ENCODE measurements around the gene ACSM4. TPM values are rescaled to one million over a fixed set of nuclear protein-coding genes. Genes with fewer than 3 reads are reported as not detected.
"Not testable (repeated sequence)": the region's sequence is repeated elsewhere in the genome, so short reads cannot be mapped to it uniquely, and the experiment has no call there.

ACSM4 gene
- total and polyA plus RNA-seq, 4 donors, result 0.12 TPM; not detected in 3

DNA sequence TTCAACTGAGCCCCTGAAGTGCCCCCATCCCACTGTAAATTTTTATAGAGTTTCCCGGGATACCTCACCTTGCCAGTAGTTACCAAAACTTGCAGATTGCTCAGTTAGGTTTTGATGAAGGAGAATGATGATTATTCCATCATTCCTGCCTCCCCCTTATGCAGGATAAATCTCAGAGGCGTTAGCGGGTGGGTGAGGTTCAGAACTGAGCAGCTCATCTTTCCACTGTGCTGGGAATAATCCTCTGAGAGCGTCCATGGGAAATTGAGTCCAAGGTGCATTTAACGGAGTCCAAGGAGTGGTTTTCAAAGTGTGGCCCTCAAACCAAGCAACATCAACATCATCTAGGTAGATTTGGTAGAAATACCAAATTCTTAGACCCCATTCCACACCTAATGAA, 18.7 kb downstream of the ACSM4 start:
- no peak overlapping the region for H3K4me3 ChIP-seq (ENCODE audit: low read depth, low read length)
- no peaks in the 10 kb centered on the region for H3K36me3 ChIP-seq (ENCODE audit: control insufficient read depth, insufficient read depth, low read length)
- H3K27ac ChIP-seq (ENCODE audit: low read depth, low read length), result no peak overlapping the region
- no peaks in the 10 kb centered on the region for H3K9me3 ChIP-seq (ENCODE audit: control insufficient read depth, insufficient read depth, low read length)
- no peaks in the 10 kb centered on the region for H3K27me3 ChIP-seq (ENCODE audit: control insufficient read depth, insufficient read depth, low read length)
- WGBS (ENCODE audit: insufficient coverage), result 57% methylated on average over 2 of the region's 5 CpGs
- H3K4me1 ChIP-seq (ENCODE audit: control insufficient read depth, insufficient read depth, low read length), result no peaks in the 10 kb centered on the region
- no peak for DNase-seq (ENCODE audit: low read depth in 4 of 6, low spot score in 6 of 6)

DNA sequence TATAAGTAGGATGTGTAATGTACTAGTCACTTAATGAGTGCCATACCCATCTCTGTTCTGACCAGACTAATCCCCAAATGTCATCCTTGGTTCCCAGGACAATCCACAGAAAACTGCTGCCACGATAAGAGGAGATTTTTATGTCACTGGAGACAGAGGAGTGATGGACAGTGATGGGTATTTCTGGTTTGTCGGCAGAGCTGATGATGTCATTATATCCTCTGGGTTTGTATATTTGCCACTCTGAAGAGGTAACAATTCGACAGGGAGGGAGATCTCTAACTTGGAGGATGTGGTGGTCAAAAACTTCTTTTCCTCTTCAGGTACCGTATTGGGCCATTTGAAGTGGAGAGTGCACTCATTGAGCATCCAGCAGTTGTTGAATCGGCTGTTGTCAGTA, 20.3 kb downstream of the ACSM4 start:
- Histone ChIP-seq H3K4me1 (ENCODE audit: control insufficient read depth, insufficient read depth, low read length) (no peaks in the 10 kb centered on the region), H3K27me3 (ENCODE audit: control insufficient read depth, insufficient read depth, low read length) (no peaks in the 10 kb centered on the region), H3K4me3 (ENCODE audit: low read depth, low read length) (no peak overlapping the region), H3K27ac (ENCODE audit: low read depth, low read length) (no peak overlapping the region), H3K9me3 (ENCODE audit: control insufficient read depth, insufficient read depth, low read length) (no peaks in the 10 kb centered on the region), H3K36me3 (ENCODE audit: control insufficient read depth, insufficient read depth, low read length) (no peaks in the 10 kb centered on the region)
- 70% methylated on average over 4 of the region's 5 CpGs for WGBS (ENCODE audit: insufficient coverage)
- no peak for DNase-seq (ENCODE audit: low read depth in 4 of 6, low spot score in 6 of 6)

DNA sequence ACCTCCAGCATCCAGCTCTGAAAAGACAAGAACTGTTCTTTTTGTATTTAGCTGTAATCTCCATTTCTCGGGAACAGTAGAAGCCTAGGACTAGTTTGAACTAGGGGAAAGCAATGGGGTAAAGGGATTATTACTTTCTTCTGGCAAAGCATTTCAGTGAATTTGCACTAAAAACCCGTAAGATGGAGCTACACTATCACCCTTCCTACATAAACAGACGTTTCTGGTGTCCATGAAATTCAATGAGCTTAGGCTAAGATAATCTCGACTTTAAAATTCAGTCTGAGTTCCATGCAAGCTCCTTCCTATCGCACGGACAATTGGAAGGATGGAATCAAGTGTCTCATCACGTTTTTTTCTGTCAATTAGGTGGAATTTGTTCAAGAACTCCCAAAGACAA, 24.0 kb downstream of the ACSM4 start:
- whole genome bisulfite sequencing (ENCODE audit: insufficient coverage), result 84% methylated on average over 5 of the region's 7 CpGs
- no peaks in the 10 kb centered on the region for H3K36me3 ChIP-seq (ENCODE audit: control insufficient read depth, insufficient read depth, low read length)
- H3K9me3 ChIP-seq (ENCODE audit: control insufficient read depth, insufficient read depth, low read length), result no peaks in the 10 kb centered on the region

DNA sequence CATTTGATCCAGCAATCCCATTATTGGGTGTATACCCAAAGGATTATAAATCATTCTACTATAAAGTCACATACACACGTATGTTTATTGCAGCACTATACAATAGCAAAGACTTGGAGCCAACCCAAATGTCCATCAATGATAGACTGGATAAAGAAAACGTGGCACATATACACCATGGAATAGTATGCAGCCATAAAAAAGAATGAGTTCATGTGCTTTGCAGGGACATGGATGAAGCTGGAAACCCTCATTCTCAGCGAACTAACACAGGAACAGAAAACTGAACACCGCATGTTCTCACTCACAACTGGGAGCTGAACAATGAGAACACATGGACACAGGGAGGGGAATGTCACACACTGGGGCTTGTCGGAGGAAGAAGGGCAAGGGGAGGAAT, 33.9 kb downstream of the ACSM4 start:
- not testable (repeated sequence) for H3K9me3 ChIP-seq (ENCODE audit: control insufficient read depth, insufficient read depth, low read length); H3K27me3 ChIP-seq (ENCODE audit: control insufficient read depth, insufficient read depth, low read length); DNase-seq (ENCODE audit: low read depth in 4 of 6, low spot score in 6 of 6); H3K4me1 ChIP-seq (ENCODE audit: control insufficient read depth, insufficient read depth, low read length); H3K27ac ChIP-seq (ENCODE audit: low read depth, low read length); H3K4me3 ChIP-seq (ENCODE audit: low read depth, low read length); H3K36me3 ChIP-seq (ENCODE audit: control insufficient read depth, insufficient read depth, low read length)
- 90% methylated on average over 2 of the region's 5 CpGs for WGBS (ENCODE audit: insufficient coverage)

More for the DNA sequence above, 24.0 kb downstream of the ACSM4 start:
- DNase-seq (ENCODE audit: low read depth in 4 of 6, low spot score in 6 of 6), result no peak
- Histone ChIP-seq H3K27me3 (ENCODE audit: control insufficient read depth, insufficient read depth, low read length) (no peaks in the 10 kb centered on the region), H3K4me1 (ENCODE audit: control insufficient read depth, insufficient read depth, low read length) (no peaks in the 10 kb centered on the region), H3K4me3 (ENCODE audit: low read depth, low read length) (no peak overlapping the region), H3K27ac (ENCODE audit: low read depth, low read length) (no peak overlapping the region)

DNA sequence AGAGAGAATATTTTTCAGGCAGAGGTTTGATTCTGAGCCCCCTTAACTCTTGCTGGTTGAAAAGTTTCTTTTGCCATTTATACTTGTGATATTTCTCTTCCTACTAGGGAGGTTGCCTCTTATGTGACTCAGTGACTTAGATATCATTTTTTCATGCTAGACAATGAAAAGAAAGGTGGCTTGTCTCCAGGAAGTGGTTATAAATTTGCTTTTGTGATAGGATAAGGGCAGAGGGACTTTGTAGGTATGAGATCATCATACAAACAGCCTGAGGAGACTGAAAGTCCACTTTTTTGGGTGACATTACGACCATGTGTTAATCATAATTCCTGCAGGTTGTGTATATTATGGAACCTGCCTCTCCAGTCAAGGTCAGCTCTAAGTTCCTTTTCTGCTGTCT, 35.8 kb downstream of the ACSM4 start:
- Histone ChIP-seq H3K27me3 (ENCODE audit: control insufficient read depth, insufficient read depth, low read length) (no peaks in the 10 kb centered on the region), H3K27ac (ENCODE audit: low read depth, low read length) (no peak overlapping the region), H3K36me3 (ENCODE audit: control insufficient read depth, insufficient read depth, low read length) (no peaks in the 10 kb centered on the region), H3K4me3 (ENCODE audit: low read depth, low read length) (no peak overlapping the region), H3K9me3 (ENCODE audit: control insufficient read depth, insufficient read depth, low read length) (no peaks in the 10 kb centered on the region), H3K4me1 (ENCODE audit: control insufficient read depth, insufficient read depth, low read length) (no peaks in the 10 kb centered on the region)
- DNase-seq (ENCODE audit: low read depth in 4 of 6, low spot score in 6 of 6), result no peak
- WGBS (ENCODE audit: insufficient coverage), result no CpG with 5 or more reads among the region's 1 CpG

DNA sequence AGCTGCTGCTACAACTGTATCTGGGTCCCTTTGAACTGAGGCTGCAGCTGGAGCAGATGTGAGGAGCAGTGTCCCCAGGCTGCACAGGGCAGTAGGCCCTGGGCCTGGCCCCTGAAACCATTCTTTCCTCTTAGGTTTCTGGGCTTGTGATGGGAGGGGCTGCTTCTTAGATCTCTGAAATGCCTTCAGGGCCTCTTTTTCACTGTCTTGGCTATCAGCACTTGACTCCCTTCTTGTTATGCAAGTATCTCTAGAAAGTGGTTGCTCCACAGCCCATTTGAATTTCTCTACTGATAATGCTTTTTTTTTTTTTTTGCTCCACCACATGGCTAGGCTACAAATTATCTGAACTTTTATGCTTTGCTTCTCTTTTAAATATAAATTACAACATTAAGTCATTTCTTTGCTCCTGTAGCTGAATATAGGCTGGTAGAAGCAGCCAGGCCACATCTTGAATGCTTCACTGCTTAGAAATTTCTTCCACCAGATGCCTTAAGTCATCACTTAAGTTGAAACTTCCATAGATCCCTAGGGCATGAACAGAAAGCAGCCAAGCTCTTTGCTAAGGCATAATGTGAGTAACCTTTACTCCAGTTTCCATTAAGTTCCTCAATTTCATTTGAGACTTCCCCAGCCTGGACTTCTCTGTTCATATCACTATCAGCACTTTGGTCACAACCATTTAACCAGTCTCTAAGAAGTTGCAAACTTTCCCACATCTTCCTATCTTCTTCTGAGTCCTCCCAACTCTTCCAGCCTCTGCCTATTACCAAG, 41.1 kb downstream of the ACSM4 start:
- Histone ChIP-seq H3K27ac (ENCODE audit: low read depth, low read length) (no peak overlapping the region), H3K27me3 (ENCODE audit: control insufficient read depth, insufficient read depth, low read length) (no peaks in the 10 kb centered on the region), H3K4me3 (ENCODE audit: low read depth, low read length) (no peak overlapping the region), H3K9me3 (ENCODE audit: control insufficient read depth, insufficient read depth, low read length) (no peaks in the 10 kb centered on the region), H3K4me1 (ENCODE audit: control insufficient read depth, insufficient read depth, low read length) (no peaks in the 10 kb centered on the region), H3K36me3 (ENCODE audit: control insufficient read depth, insufficient read depth, low read length) (no peaks in the 10 kb centered on the region)
- DNase-seq (ENCODE audit: low read depth in 4 of 6, low spot score in 6 of 6), result no peak

DNA sequence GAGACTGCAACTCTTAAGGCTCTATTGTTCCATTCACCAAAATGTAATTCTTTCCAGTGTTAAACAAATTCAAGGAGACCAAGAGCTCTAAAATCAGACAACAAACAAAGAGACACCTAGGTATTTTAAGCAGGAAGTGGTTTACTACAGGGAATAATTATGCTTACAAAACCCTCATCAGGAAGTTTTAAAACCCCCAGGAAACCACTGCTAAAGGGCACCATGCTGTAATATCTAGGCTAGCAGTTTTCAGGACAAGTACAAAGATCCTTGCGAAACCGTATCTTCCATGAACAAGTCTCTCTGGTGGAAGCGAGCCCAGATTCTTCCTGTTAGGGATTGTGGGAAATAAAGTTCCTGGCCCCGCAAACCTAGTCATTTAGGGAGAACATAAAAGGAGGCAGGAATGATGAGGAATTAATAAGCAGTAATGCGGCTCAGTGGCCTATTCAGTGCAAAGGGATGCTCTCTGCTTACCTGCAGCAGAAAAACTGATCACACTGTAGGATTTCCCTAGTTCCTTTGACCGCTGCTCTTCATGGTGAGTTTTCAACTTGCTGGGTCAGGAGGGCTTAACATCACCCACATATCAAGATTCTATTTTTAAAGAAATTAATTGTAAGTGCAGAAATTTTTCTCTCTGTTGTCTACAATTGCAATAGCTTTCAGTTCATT, 42.8 kb downstream of the ACSM4 start:
- no peak overlapping the region for H3K27ac ChIP-seq (ENCODE audit: low read depth, low read length)
- no peaks in the 10 kb centered on the region for H3K9me3 ChIP-seq (ENCODE audit: control insufficient read depth, insufficient read depth, low read length)
- no peak overlapping the region for H3K4me3 ChIP-seq (ENCODE audit: low read depth, low read length)
- WGBS (ENCODE audit: insufficient coverage), result 74% methylated on average over 5 of the region's 6 CpGs
- H3K27me3 ChIP-seq (ENCODE audit: control insufficient read depth, insufficient read depth, low read length), result no peaks in the 10 kb centered on the region
- H3K36me3 ChIP-seq (ENCODE audit: control insufficient read depth, insufficient read depth, low read length), result no peaks in the 10 kb centered on the region
- H3K4me1 ChIP-seq (ENCODE audit: control insufficient read depth, insufficient read depth, low read length), result no peaks in the 10 kb centered on the region
- DNase-seq (ENCODE audit: low read depth in 4 of 6, low spot score in 6 of 6), result no peak

DNA sequence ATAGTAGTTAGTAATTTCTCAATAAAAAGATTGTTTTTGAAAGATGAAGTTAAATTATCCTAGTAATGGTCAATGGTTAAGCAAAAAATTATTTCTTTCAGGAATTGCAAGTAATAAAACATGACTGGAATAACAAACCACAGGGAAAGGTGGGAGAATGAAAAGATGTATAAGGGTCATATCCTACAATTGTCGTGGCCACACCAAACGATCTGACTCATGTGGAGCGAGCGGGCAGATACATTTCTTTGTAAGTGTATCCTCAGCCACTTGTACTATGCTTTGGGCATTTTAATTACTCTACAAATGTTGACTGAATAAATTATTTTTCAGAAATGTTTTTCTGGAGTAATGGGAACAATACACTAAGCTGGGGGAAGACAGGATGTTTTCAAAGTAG, 45.5 kb downstream of the ACSM4 start:
- Histone ChIP-seq H3K27me3 (ENCODE audit: control insufficient read depth, insufficient read depth, low read length) (no peaks in the 10 kb centered on the region), H3K9me3 (ENCODE audit: control insufficient read depth, insufficient read depth, low read length) (no peaks in the 10 kb centered on the region), H3K36me3 (ENCODE audit: control insufficient read depth, insufficient read depth, low read length) (no peaks in the 10 kb centered on the region), H3K4me3 (ENCODE audit: low read depth, low read length) (no peak overlapping the region), H3K27ac (ENCODE audit: low read depth, low read length) (no peak overlapping the region), H3K4me1 (ENCODE audit: control insufficient read depth, insufficient read depth, low read length) (no peaks in the 10 kb centered on the region)
- no peak for DNase-seq (ENCODE audit: low read depth in 4 of 6, low spot score in 6 of 6)
- no CpG with 5 or more reads among the region's 4 CpGs for WGBS (ENCODE audit: insufficient coverage)

DNA sequence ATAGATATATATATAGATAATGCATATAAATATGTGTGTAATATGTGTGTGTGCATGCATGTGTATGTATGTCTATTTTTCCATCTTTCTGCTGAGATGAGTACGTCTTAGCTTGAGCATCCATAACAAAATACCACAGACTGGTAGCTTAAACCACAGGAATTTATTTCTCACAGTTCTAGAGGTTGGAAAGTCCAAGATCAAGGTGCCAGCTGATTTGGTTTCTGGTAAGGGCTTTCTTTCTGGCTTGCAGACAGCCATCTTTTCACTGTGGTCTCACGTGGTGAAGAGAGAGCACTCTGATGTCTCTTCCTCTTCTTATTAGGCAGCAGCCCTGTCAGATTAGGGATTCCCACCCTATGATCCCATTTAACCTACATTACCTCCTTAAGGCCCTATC, 47.3 kb downstream of the ACSM4 start:
- Histone ChIP-seq H3K4me3 (ENCODE audit: low read depth, low read length) (no peak overlapping the region), H3K27ac (ENCODE audit: low read depth, low read length) (no peak overlapping the region), H3K9me3 (ENCODE audit: control insufficient read depth, insufficient read depth, low read length) (no peaks in the 10 kb centered on the region), H3K27me3 (ENCODE audit: control insufficient read depth, insufficient read depth, low read length) (no peaks in the 10 kb centered on the region), H3K4me1 (ENCODE audit: control insufficient read depth, insufficient read depth, low read length) (no peaks in the 10 kb centered on the region), H3K36me3 (ENCODE audit: control insufficient read depth, insufficient read depth, low read length) (no peaks in the 10 kb centered on the region)
- DNase-seq (ENCODE audit: low read depth in 4 of 6, low spot score in 6 of 6), result no peak
- WGBS (ENCODE audit: insufficient coverage), result no CpG with 5 or more reads among the region's 2 CpGs

DNA sequence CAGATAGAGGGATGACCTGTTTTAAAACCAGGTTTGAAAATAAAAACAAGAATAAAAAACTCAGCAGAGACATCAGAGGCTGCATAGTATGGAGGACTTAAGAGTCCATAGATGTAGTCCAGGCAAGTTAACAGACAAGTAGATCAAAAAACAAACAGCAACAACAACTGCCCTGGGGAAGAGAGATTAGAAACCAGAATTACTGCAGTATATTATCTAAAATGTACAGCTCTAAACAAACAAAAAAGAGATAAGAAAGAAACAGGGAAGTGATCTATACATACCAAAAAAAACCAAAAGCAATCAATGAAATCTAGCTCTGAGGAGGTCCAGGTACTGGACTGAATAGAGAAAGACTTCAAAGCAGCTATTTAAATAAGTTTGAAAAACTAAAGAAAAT, 48.8 kb downstream of the ACSM4 start:
- no peak for DNase-seq (ENCODE audit: low read depth in 4 of 6, low spot score in 6 of 6)

More for the DNA sequence above, 48.8 kb downstream of the ACSM4 start:
- Histone ChIP-seq H3K36me3 (ENCODE audit: control insufficient read depth, insufficient read depth, low read length) (no peaks in the 10 kb centered on the region), H3K27ac (ENCODE audit: low read depth, low read length) (no peak overlapping the region), H3K4me3 (ENCODE audit: low read depth, low read length) (no peak overlapping the region), H3K9me3 (ENCODE audit: control insufficient read depth, insufficient read depth, low read length) (no peaks in the 10 kb centered on the region), H3K4me1 (ENCODE audit: control insufficient read depth, insufficient read depth, low read length) (no peaks in the 10 kb centered on the region), H3K27me3 (ENCODE audit: control insufficient read depth, insufficient read depth, low read length) (no peaks in the 10 kb centered on the region)
